K562 (cell line): ENCODE measurements around the gene CHST14. TPM values are rescaled to one million over a fixed set of nuclear protein-coding genes. Genes with fewer than 3 reads are reported as not detected.

Experiments used
- ASH1L ChIP-seq: fragments of 450-650 bp; IDR thresholded peaks from 2 replicates; pipeline ENCODE4 v1.6.1; 2018; ENCODE audit warnings: borderline replicate concordance, mild to moderate bottlenecking, low read depth; ENCODE audit not compliant: partially characterized antibody
- CBX2 ChIP-seq: fragments of 200-600 bp; sonication (generic); IDR thresholded peaks from one replicate; pipeline ENCODE4 v1.6.1; 2012; ENCODE audit warnings: mild to moderate bottlenecking, low read length, inconsistent platforms; ENCODE audit not compliant: insufficient read depth, poor library complexity, severe bottlenecking
- EP400 ChIP-seq: fragments of 450-650 bp; IDR thresholded peaks from 2 replicates; pipeline ENCODE4 v1.6.1; 2017; ENCODE audit warnings: antibody characterized with exemption, mild to moderate bottlenecking, moderate library complexity
- ERF ChIP-seq: fragments of 450-650 bp; formaldehyde crosslinking; IDR thresholded peaks from 2 replicates; pipeline ENCODE4 v1.4.0; 2020; ENCODE audit warnings: mild to moderate bottlenecking, mixed read lengths
- JUN ChIP-seq, 2 experiments: sonication (generic) in 1 of 2; formaldehyde crosslinking in 1 of 2; IDR thresholded peaks; 2 replicates each; pipeline versions ENCODE4 v1.6.1 to v1.8.0; 2012 to 2022; ENCODE audit warnings: borderline replicate concordance in 2 of 2, mild to moderate bottlenecking in 2 of 2, improper control_type of control experiment in 1 of 2, low read depth in 1 of 2, low read length in 1 of 2, missing genetic modification reagents in 1 of 2
- MEIS2 ChIP-seq: fragments of 450-650 bp; IDR thresholded peaks from 2 replicates; pipeline ENCODE4 v1.6.1; 2014; ENCODE audit warnings: mild to moderate bottlenecking; ENCODE audit not compliant: partially characterized antibody
- NR3C1 ChIP-seq: sonication (generic); formaldehyde crosslinking; IDR thresholded peaks from 2 replicates; pipeline ENCODE4 v1.8.1; 2022; ENCODE audit warnings: missing genetic modification reagents
- RBBP5 ChIP-seq: fragments of 200-600 bp; sonication (generic); IDR thresholded peaks from 2 replicates; pipeline ENCODE4 v1.6.1; 2012; ENCODE audit warnings: borderline replicate concordance, mild to moderate bottlenecking, low read length, control low read depth, inconsistent platforms; ENCODE audit not compliant: insufficient read depth, poor library complexity, severe bottlenecking
- RREB1 ChIP-seq: fragments of 250-450 bp; sonication (Bioruptor Pico); IDR thresholded peaks from 2 replicates; pipeline ENCODE4 v1.4.0; 2020
- SMAD1 ChIP-seq: fragments of 150-350 bp; IDR thresholded peaks from 2 replicates; pipeline ENCODE4 v1.6.1; 2014; ENCODE audit warnings: low read length, low read depth; ENCODE audit not compliant: partially characterized antibody
- TAF1 ChIP-seq: IDR thresholded peaks from 2 replicates; pipeline ENCODE4 v1.6.1; 2011; ENCODE audit warnings: mild to moderate bottlenecking, low read length, moderate library complexity; ENCODE audit not compliant: insufficient read depth, control insufficient read depth, severe bottlenecking; ENCODE audit errors: extremely low read depth
- TAF15 ChIP-seq: fragments of 200-400 bp; formaldehyde crosslinking; IDR thresholded peaks from 2 replicates; pipeline ENCODE4 v1.6.1; 2017; ENCODE audit warnings: mild to moderate bottlenecking, low read depth, low read length, moderate library complexity
- TRIM28 ChIP-seq: fragments of 450-650 bp; IDR thresholded peaks from 2 replicates; pipeline ENCODE4 v1.6.1; 2017
- XRCC3 ChIP-seq: fragments of 450-650 bp; IDR thresholded peaks from 2 replicates; pipeline ENCODE4 v1.6.1; 2017; ENCODE audit warnings: mild to moderate bottlenecking, moderate library complexity
- YY1 ChIP-seq, 3 experiments: IDR thresholded peaks; 2 replicates each; pipeline ENCODE4 v1.6.1; 2011; ENCODE audit warnings: low read length in 2 of 3, mild to moderate bottlenecking in 2 of 3, moderate library complexity in 2 of 3, borderline replicate concordance in 1 of 3, control low read depth in 1 of 3, low read depth in 1 of 3; ENCODE audit not compliant: insufficient read depth in 3 of 3, insufficient replicate concordance in 2 of 3, control insufficient read depth in 1 of 3, insufficient read length in 1 of 3; ENCODE audit errors: extremely low read depth in 1 of 3
- ZNF224 ChIP-seq: sonication (generic); formaldehyde crosslinking; IDR thresholded peaks from 2 replicates; pipeline ENCODE4 v1.8.0; 2022; ENCODE audit warnings: mild to moderate bottlenecking, missing genetic modification reagents
- ZNF76 ChIP-seq: fragments of 250-450 bp; sonication (Bioruptor Pico); IDR thresholded peaks from 2 replicates; pipeline ENCODE4 v1.4.0; 2020; ENCODE audit warnings: mild to moderate bottlenecking, moderate library complexity, borderline replicate concordance
- polyA plus RNA-seq, 8 experiments: library from polyadenylated mRNA; depleted of rRNA in 4 of 8; stranded (reverse) in 5 of 8; unstranded in 3 of 8; fragments of >200 nt; fragmentation: Nextera tagmentation in 2 of 8; fragmentation: Illumina TruSeq in 1 of 8; extraction: Ambion mirVana in 2 of 8; extraction: Trizol in 1 of 8; gene quantifications; 2 replicates each; pipeline versions ENCODE4 v1.2.1 to v1.2.3, GENCODE V29; 2011 to 2014; ENCODE audit warnings: inconsistent platforms in 1 of 8, missing spikeins in 1 of 8
- total RNA-seq, 7 experiments: library from RNA; depleted of rRNA in 6 of 7; stranded (reverse); fragments of >200 nt in 6 of 7; fragmentation: Illumina TruSeq in 2 of 7; extraction: Trizol in 2 of 7; gene quantifications; 2 replicates each; pipeline versions ENCODE4 v1.2.1 to v1.2.3, GENCODE V29; 2011 to 2021; ENCODE audit warnings: low replicate concordance in 1 of 7
- TF ChIP-seq, protein P1 (sequence below): fragments of 250-450 bp; sonication (Bioruptor Pico); IDR thresholded peaks from 2 replicates; pipeline ENCODE4 v1.5.0; 2020; ENCODE audit warnings: mild to moderate bottlenecking, borderline replicate concordance

The CHST14 gene
- total and polyA plus RNA-seq, 9 of the 15 experiments (the other 6 are each of a cell fraction or from before 2014, with no cell fraction given): 1.6 to 12.1 (median 4.5) TPM

GRCh38 chr15:40439960-40440742 lies 30.6 kb upstream of the CHST14 start (continued):
- TF ChIP-seq, protein P1, sequence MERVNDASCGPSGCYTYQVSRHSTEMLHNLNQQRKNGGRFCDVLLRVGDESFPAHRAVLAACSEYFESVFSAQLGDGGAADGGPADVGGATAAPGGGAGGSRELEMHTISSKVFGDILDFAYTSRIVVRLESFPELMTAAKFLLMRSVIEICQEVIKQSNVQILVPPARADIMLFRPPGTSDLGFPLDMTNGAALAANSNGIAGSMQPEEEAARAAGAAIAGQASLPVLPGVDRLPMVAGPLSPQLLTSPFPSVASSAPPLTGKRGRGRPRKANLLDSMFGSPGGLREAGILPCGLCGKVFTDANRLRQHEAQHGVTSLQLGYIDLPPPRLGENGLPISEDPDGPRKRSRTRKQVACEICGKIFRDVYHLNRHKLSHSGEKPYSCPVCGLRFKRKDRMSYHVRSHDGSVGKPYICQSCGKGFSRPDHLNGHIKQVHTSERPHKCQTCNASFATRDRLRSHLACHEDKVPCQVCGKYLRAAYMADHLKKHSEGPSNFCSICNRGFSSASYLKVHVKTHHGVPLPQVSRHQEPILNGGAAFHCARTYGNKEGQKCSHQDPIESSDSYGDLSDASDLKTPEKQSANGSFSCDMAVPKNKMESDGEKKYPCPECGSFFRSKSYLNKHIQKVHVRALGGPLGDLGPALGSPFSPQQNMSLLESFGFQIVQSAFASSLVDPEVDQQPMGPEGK (CRISPR knock-in tag): no peak
- TF ChIP-seq RBBP5 (peak; percentile 55), MEIS2 (peak; percentile 60), YY1 (IDR thresholded peaks at IDR 0.05; ENCODE audit: borderline replicate concordance in 1 of 3, control insufficient read depth in 1 of 3, extremely low read depth in 1 of 3, insufficient read depth in 3 of 3, insufficient read length in 1 of 3, insufficient replicate concordance in 2 of 3, low read depth in 1 of 3, low read length in 2 of 3) (peak in 1 of 3 experiments; percentile 14), RREB1 (CRISPR knock-in tag) (no peak), SMAD1 (no peak), NR3C1 (CRISPR knock-in tag) (no peak), TAF1 (peak; percentile 16), ERF (CRISPR knock-in tag) (no peak), ZNF224 (CRISPR knock-in tag) (no peak), TRIM28 (no peak), TAF15 (no peak), EP400 (peak; percentile 75; the same call in 1 of the 2 replicates), ASH1L (no peak), JUN (IDR thresholded peaks at IDR 0.05; ENCODE audit: borderline replicate concordance, low read depth, low read length) (no peak), JUN (CRISPR knock-in tag; IDR thresholded peaks at IDR 0.05; ENCODE audit: borderline replicate concordance) (no peak), XRCC3 (no peak), ZNF76 (CRISPR knock-in tag) (no peak), CBX2 (no peak)
